GM21423 (cell line): ENCODE measurements around the gene INPP5A.
"Not testable (repeated sequence)": the region's sequence is repeated elsewhere in the genome, so short reads cannot be mapped to it uniquely, and the experiment has no call there.

ENCODE experiments used
- ATAC-seq: cut with Tn5 transposase; IDR thresholded peaks from one replicate; pipeline ENCODE4 v1.9.1; 2021; ENCODE audit warnings: mild to moderate bottlenecking, moderate library complexity; ENCODE audit not compliant: unreplicated experiment

The INPP5A gene

DNA sequence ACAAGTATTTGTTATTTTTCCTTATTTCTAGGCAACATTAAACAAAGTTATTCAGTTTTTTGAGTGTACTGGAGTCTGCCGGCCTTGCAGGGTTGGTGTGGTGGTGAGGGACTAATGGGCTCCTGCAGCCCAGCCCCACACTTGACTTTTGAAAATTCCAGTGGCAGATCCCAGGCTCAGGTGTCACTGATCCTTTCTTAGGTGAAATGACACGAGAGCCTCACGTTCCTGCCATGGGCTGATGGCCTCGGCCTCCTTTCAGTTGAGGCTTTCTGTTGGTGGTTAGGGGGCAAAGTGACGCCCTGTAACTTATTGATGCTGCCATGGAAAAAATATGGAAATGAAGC, 130.4 kb downstream of the INPP5A start:
- no peak for ATAC-seq

- no peak for ATAC-seq
Observed at GRCh38 chr10:132669208-132669861, 131.7 kb downstream of the INPP5A start.

GRCh38 chr10:132670546-132671227, 133.1 kb downstream of the INPP5A start:
- no peak for ATAC-seq

DNA sequence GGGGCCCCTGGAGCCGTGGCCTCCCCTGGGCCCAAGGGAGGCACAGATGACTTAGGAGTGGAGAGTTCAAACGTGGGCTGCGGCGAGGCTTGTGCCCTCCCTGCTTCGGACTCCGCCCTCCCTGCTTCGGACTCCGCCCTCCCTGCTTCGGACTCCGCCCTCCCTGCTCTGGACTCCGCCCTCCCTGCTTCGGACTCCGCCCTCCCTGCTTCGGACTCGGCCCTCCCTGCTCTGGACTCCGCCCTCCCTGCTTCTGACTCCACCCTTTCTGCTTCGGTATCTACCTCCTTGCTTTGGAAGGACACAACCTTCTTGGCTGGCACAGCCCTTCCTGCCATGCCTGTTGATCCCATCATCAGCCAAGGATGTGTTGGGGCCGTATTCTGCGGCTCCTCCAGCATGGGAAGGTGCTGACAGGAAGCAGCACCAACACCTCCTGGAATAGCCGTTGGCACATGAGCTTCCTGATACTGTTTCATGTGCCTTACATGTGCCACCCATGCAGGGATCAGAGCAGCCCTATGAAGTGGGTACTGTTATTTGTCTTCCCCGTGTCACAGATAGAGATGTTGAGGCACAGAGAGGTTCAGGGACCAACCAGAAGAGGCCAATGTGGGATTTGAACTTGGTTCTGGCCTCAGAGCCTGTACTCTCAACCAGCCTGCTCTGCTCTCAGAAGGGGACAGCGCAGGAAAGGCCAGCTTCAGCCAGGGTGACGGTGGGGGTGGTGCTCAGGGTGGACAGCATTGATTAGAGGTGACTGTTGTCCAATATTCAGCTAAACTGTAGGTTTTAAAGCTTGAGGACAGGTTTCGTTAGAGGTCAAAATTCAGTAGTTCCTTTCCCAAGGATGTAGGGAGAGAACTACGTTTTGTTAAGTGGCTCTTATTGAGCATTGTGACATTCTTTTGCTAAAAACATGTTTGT, 133.9 kb downstream of the INPP5A start:
- ATAC-seq = no peak

- not testable (repeated sequence) for ATAC-seq
Observed at GRCh38 chr10:132673746-132674145, 136.2 kb downstream of the INPP5A start.

- ATAC-seq = no peak
Observed at GRCh38 chr10:132674311-132674710, 136.7 kb downstream of the INPP5A start.

DNA sequence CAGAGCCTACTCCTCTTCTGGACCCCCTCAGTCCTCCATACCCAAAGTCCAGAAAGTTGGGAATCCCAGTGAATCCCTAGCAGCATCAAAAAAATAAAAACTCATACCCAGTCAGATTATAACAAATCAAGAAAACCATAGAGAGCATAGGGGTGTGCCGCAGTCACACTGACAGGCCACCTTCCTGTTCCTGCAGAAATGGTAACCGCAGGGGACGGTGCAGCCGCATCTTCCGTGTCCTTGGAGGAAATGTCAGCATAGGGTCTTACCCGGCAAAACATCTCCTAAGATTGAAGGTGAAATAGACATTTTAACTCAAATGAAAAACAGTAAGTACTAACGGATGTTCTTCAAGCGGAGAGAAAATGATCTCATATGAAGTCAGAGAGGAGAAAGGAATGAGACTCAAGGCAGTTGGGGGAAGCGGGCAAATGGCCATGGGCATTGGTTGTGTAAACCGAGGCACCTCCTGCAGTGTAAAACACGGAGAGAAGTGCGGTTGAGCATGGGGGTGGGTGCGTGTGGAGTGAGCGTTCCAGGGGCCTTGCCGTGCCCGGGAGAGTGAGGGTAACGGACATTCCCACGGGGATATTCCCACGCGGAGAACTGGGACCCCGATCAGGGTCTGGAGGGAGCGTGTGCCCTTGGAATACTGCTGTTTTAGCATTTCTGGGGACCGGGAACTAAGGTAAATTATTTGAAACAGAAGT, 137.6 kb downstream of the INPP5A start:
- ATAC-seq = no peak

DNA sequence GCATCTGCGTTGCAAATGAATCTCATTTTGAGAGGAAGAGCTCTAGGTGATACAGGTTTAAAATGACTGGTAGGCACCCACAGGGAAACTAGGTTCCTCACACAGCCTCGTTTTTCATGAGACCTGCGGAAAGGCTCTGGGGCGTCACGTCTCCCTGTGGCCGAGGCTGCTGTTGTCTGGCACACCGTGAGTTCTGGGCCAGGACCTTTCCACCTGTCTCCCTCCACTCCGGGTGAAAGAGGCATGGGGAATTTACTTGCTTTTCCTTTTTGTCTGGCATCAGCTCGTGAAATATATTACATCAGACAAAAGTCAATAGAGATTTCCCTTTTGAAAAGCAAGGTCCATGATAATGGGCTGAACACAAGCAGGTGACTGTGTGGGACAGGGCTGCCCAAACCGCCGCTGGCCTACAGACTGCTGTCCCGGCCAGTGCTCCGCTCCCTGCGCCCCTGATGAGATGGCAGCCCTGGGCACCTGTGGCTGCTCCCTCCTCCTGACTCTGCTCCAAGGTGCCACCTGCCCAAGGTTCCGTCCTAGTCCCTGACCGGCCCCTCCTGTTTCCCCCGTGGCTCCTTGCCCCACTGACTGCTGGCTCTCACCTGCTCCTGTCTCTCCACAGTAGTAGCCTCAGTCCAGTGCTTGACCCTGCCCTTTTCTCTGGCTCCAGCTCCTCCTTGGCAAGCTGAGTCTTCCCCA, 138.8 kb downstream of the INPP5A start:
- no peak for ATAC-seq

DNA sequence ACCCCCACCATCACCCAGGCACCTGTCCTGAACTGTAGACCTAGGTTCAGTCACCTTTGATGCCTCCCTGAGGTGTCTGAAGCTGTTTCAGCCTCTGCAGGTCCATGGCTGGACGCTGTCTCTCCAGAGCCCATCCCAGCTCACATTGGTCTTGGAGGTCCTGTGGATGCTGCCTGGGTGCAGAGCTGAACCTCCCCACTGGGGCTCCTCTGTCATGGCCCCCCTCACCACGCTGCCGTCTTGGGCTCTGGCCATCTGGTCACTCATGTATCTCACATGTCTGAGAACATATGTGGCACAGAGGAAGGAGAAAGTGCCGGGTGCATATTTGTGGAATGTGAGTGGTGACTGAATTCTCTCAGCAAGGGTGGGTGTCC, 139.5 kb downstream of the INPP5A start:
- no peak for ATAC-seq

DNA sequence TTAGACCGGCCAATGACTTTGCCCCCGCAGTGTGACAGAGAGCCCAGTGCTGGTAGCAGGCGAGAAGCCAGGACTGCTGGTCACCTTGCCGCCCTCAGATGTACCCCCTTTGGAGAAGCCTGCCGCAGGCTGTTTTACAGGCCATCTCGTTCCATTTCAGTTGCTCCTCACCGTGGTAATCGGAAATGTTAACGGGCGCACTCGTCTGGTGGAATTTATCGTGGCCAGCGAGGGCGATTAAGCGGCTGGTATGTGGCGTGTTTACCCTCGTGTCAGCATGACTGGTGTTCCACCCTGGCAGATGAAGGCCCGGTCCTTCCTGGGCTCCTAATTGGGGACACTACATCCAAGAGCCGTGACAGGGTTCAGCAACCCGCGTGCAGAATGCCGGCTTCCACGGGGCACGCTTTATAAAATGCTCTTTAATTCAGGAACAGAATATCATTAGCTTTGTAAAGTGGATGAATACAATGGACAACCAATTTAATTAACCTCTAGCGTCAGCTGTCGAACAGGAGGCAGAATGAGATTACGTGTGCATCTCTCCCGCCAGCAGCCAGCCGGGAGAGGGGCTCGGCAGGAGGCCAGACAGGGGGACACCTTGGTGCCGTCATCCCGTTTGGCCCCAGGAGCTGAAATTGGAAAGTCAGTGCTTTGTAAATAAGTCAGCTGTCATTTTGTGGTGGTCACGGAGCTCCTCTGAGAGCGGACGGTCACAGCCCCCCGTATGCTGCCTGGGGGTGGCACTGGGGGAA, 140.1 kb downstream of the INPP5A start:
- ATAC-seq = no peak

DNA sequence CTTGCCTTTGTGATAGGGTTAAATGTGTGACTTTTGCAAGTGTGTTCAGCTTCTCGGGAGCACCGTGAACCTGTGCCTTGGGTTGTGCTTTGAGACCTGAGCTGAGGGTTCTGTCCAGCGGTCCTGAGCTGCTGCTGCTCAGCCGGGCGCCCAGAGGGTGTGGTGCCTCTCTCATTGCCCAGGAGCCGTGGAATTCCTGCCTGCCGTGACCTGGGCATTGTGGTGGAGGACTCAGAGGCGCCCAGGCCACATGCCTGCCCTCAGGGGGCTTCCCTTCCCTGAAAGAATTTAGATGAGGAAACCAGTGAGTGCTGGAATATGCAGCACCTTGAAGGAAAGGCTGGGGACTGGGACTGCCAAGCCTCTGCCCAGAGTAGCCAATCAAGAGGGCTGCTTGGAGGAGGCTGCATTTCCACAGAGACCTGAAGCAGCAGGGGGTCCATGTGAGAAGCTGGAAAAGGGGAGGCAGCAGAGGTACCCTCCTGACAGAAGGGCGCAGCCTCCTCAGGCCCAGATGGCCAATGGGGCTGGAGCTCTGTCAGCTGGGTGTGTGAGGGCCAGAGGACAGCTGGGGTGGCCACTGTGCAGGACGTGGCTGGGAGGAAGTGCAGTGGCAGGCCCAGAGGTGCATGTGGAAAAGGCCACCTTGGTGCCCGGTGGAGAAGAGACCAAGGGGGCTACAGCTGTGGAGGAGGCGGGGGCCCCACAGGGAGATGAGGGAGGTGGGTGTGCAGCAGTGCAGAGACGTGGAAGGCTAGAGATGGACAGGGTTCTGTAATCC, 141.0 kb downstream of the INPP5A start:
- ATAC-seq = no peak

DNA sequence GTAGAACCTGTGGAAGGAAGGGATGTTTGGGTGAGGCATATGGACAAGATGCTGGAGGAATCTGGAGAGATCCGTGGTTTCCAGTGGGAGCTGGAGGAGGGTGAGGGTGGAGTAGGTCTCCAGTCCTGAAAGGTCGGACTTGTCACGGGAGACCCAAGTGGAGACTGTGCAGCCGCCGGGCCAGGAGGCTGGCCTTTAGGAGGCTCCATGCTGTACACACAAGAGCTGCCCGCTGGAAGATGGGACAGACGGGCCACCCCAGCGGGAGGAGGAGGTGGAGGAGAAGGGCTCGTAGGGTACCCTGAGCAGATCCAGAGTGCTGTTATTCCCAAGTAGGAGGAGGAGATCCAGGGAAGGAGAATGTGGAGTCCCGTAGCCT, 141.6 kb downstream of the INPP5A start:
- no peak for ATAC-seq

GRCh38 chr10:132679640-132680039, 142.1 kb downstream of the INPP5A start:
- ATAC-seq = no peak

DNA sequence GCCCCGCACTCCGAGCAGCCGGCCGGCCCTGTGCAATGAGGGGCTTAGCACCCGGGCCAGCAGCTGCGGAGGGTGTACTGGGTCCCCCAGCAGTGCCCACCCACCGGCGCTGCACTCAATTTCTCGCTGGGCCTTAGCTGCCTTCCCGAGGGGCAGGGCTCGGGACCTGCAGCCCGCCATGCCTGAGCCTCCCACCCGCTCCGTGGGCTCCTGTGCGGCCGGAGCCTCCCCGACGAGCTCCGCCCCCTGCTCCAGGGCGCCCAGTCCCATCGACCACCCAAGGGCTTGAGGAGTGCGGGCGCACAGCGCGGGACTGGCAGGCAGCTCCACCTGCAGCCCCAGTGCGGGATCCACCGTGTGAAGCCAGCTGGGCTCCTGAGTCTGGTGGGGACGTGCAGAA, 143.2 kb downstream of the INPP5A start:
- not testable (repeated sequence) for ATAC-seq

GRCh38 chr10:132681858-132682755, 144.5 kb downstream of the INPP5A start:
- ATAC-seq = no peak

GRCh38 chr10:132684164-132684891, 146.7 kb downstream of the INPP5A start:
- peak; percentile 93 for ATAC-seq

DNA sequence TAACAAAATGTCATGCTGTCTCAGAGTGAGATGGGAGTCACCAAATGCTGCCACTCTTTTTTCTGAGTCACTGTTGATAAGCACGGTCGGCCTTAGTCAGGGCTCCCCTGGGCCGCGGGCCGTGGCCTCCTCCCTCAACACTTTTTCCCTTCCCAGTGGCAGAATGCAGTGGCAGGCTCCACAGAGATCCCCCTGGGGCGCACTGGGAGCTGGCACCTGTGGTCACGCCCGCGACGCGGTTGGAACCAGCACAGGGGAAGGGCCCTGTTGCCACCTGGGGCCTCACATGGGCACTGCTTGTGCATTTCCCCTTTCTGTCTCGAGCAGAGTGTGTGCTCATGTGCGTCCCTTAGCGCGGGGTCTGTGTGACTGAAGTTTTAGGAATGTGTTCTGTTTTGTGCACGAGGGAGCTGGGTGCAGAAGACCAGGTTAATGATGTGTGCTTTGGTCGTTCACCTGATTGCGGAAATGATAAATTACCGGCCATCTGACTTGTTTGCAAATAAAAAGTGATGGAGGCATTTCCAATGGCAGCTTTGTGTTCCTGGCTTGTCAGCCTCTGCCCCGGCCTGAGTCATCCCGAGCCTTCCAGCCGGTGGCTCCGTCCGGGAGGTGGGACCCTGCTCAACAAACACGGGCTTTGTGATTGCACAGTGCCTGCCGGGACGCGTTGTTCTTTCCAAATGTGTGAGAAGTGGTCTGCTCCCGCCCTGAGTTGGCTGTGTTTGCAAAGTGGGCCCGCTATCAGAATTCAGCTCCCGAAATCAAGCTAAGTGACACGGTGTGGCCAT, 147.7 kb downstream of the INPP5A start:
- no peak for ATAC-seq
